SK-N-SH (cell line): ENCODE measurements around the gene SPINT1. TPM values are rescaled to one million over a fixed set of nuclear protein-coding genes. Genes with fewer than 3 reads are reported as not detected.
A peak's percentile ranks its signal among the peaks of the same experiment; 100 is the strongest.

Experiments used
- CTCF ChIA-PET: fragments of 300-600, 350-600 bp; formaldehyde crosslinking; extraction: SDS; loops from one replicate; lab custom pipeline; 2021; lab: Yijun Ruan, JAX
- POLR2A ChIA-PET: fragments of 350-600 bp; sonication (Branson Sonifier 250); formaldehyde crosslinking; extraction: SDS; loops from one replicate; lab custom pipeline; 2020; ENCODE audit warnings: antibody characterized with exemption, inconsistent platforms; lab: Yijun Ruan, JAX
- DNase-seq: peaks from one replicate; pipeline ENCODE4 v3.0.0; 2012
- H2AFZ ChIP-seq: fragments of 200-600 bp; sonication (generic); 2 replicates; pipeline ENCODE4 v1.8.1; 2016; ENCODE audit warnings: antibody characterized with exemption, mild to moderate bottlenecking, low read depth
- H3F3A ChIP-seq: fragments of 200-600 bp; sonication (generic); replicated peaks from 2 replicates; pipeline ENCODE3; 2016; ENCODE audit warnings: antibody characterized with exemption, mild to moderate bottlenecking; ENCODE audit not compliant: insufficient read depth
- H3K27ac ChIP-seq, 2 experiments: fragments of 200-500 bp in 1 of 2; fragments of 200-600 bp in 1 of 2; sonication (Bioruptor generic) in 1 of 2; sonication (generic), shearing (Covaris generic) in 1 of 2; 2 replicates each; pipeline versions ENCODE4 v1.5.1 to v1.6.1; 2014 to 2016; ENCODE audit warnings: low read depth in 2 of 2, inconsistent platforms in 1 of 2, low read length in 1 of 2, mild to moderate bottlenecking in 1 of 2, mixed read lengths in 1 of 2
- H3K27me3 ChIP-seq: fragments of 200-600 bp; sonication (generic), shearing (Covaris generic); 2 replicates; pipeline ENCODE4 v1.6.1; 2016; ENCODE audit warnings: mixed run types; ENCODE audit not compliant: insufficient read depth
- H3K36me3 ChIP-seq, 2 experiments: fragments of 200-500 bp in 1 of 2; fragments of 200-600 bp in 1 of 2; sonication (Bioruptor generic) in 1 of 2; sonication (generic) in 1 of 2; replicated peaks in 1 of 2; 2 replicates each; pipeline versions ENCODE3 to v1.5.1; 2014 to 2016; ENCODE audit warnings: low read length in 1 of 2, mild to moderate bottlenecking in 1 of 2; ENCODE audit not compliant: insufficient read depth in 2 of 2, control insufficient read depth in 1 of 2
- H3K4me1 ChIP-seq, 2 experiments: fragments of 200-500 bp in 1 of 2; fragments of 200-600 bp in 1 of 2; sonication (Bioruptor generic) in 1 of 2; sonication (generic), shearing (Covaris generic) in 1 of 2; 2 replicates each; pipeline versions ENCODE4 v1.5.1 to v1.6.1; 2014 to 2016; ENCODE audit warnings: low read depth in 1 of 2, low read length in 1 of 2, mixed run types in 1 of 2; ENCODE audit not compliant: insufficient read depth in 2 of 2, control insufficient read depth in 1 of 2
- H3K4me2 ChIP-seq: fragments of 200-600 bp; sonication (generic), shearing (Covaris generic); 2 replicates; pipeline ENCODE4 v1.6.1; 2017; ENCODE audit warnings: mixed run types
- H3K4me3 ChIP-seq, 2 experiments: fragments of 200-500 bp in 1 of 2; fragments of 200-600 bp in 1 of 2; sonication (Bioruptor generic) in 1 of 2; sonication (generic), shearing (Covaris generic) in 1 of 2; 2 replicates each; pipeline versions ENCODE4 v1.5.1 to v1.8.1; 2014 to 2016; ENCODE audit warnings: low read depth in 2 of 2, inconsistent platforms in 1 of 2, low read length in 1 of 2, mild to moderate bottlenecking in 1 of 2, mixed read lengths in 1 of 2, moderate library complexity in 1 of 2
- H3K79me2 ChIP-seq: fragments of 200-600 bp; sonication (generic); 2 replicates; pipeline ENCODE4 v1.8.1; 2017; ENCODE audit warnings: mild to moderate bottlenecking; ENCODE audit not compliant: insufficient read depth
- H3K9ac ChIP-seq: fragments of 200-600 bp; sonication (generic); 2 replicates; pipeline ENCODE4 v1.6.1; 2017; ENCODE audit warnings: mixed run types
- H3K9me2 ChIP-seq: fragments of 200-600 bp; sonication (generic); 2 replicates; pipeline ENCODE4 v1.6.1; 2017; ENCODE audit warnings: mixed run types
- H3K9me3 ChIP-seq: fragments of 200-600 bp; sonication (generic); 2 replicates; pipeline ENCODE4 v1.6.1; 2017; ENCODE audit warnings: mixed run types, mild to moderate bottlenecking, moderate library complexity
- H4K20me1 ChIP-seq: fragments of 200-600 bp; sonication (generic); 2 replicates; pipeline ENCODE4 v1.6.1; 2017; ENCODE audit warnings: mild to moderate bottlenecking, mixed run types; ENCODE audit not compliant: insufficient read depth
- CHD2 ChIP-seq: fragments of 150-350 bp; IDR thresholded peaks from 2 replicates; pipeline ENCODE4 v1.6.1; 2018; ENCODE audit warnings: low read length; ENCODE audit not compliant: partially characterized antibody
- ELF1 ChIP-seq: IDR thresholded peaks from 2 replicates; pipeline ENCODE4 v1.4.0; 2012
- FOSL2 ChIP-seq: IDR thresholded peaks from 2 replicates; pipeline ENCODE4 v1.4.0; 2012; ENCODE audit warnings: low read depth, mild to moderate bottlenecking, moderate library complexity, borderline replicate concordance
- FOXJ3 ChIP-seq: sonication (generic); formaldehyde crosslinking; IDR thresholded peaks from 2 replicates; pipeline ENCODE4 v1.5.1; 2020; ENCODE audit warnings: mild to moderate bottlenecking, missing genetic modification reagents
- FOXM1 ChIP-seq: IDR thresholded peaks from 2 replicates; pipeline ENCODE4 v1.4.0; 2012; ENCODE audit warnings: low read depth, mild to moderate bottlenecking
- GABPA ChIP-seq: IDR thresholded peaks from 2 replicates; pipeline ENCODE4 v1.4.0; 2012; ENCODE audit warnings: low read depth, mild to moderate bottlenecking
- GATA2 ChIP-seq: sonication (generic); formaldehyde crosslinking; IDR thresholded peaks from 2 replicates; pipeline ENCODE4 v1.5.0; 2020; ENCODE audit warnings: mild to moderate bottlenecking, missing genetic modification reagents
- MXI1 ChIP-seq: IDR thresholded peaks from 2 replicates; pipeline ENCODE4 v1.6.1; 2012; ENCODE audit warnings: mild to moderate bottlenecking, low read depth, low read length, improper control_type of control experiment
- NRF1 ChIP-seq: IDR thresholded peaks from 2 replicates; pipeline ENCODE4 v1.6.1; 2012; ENCODE audit warnings: low read depth, mild to moderate bottlenecking, low read length
- POLR2AphosphoS5 ChIP-seq: IDR thresholded peaks from 2 replicates; pipeline ENCODE4 v1.6.1; 2012; ENCODE audit warnings: low read depth, low read length
- TAF1 ChIP-seq: IDR thresholded peaks from 2 replicates; pipeline ENCODE4 v1.6.1; 2012; ENCODE audit warnings: low read depth, mild to moderate bottlenecking, low read length, moderate library complexity, borderline replicate concordance
- YY1 ChIP-seq: IDR thresholded peaks from 2 replicates; pipeline ENCODE4 v1.4.0; 2012; ENCODE audit warnings: low read depth, mild to moderate bottlenecking
- WGBS: methylation state at CpG from one replicate; pipeline ENCODE4 v1.1.6; 2017; ENCODE audit warnings: low lambda C conversion rate; 5-methylcytosine and 5-hydroxymethylcytosine counted together
- polyA plus RNA-seq, 3 experiments: library from polyadenylated mRNA; depleted of rRNA; stranded (reverse); fragments of >200 nt; gene quantifications; 2 replicates each; pipeline ENCODE4 v1.2.3, GENCODE V29; 2012
- TF ChIP-seq, protein P1 (sequence below): fragments of 150-350 bp; IDR thresholded peaks from 2 replicates; pipeline ENCODE4 v1.6.1; 2017; ENCODE audit warnings: antibody characterized with exemption, low read length, low read depth, borderline replicate concordance
- TF ChIP-seq, protein P2 (sequence below): fragments of 200-600 bp; sonication (generic); IDR thresholded peaks from 2 replicates; pipeline ENCODE4 v1.6.1; 2017; ENCODE audit warnings: antibody characterized with exemption, mild to moderate bottlenecking, moderate library complexity
- TF ChIP-seq, protein P3 (sequence below): IDR thresholded peaks from 2 replicates; pipeline ENCODE4 v1.4.0; 2012; ENCODE audit warnings: low read depth, borderline replicate concordance

The SPINT1 gene
- polyA plus RNA-seq, 1 of the 3 experiments (the other 2 are of a cell fraction), result 2.0 TPM

DNA sequence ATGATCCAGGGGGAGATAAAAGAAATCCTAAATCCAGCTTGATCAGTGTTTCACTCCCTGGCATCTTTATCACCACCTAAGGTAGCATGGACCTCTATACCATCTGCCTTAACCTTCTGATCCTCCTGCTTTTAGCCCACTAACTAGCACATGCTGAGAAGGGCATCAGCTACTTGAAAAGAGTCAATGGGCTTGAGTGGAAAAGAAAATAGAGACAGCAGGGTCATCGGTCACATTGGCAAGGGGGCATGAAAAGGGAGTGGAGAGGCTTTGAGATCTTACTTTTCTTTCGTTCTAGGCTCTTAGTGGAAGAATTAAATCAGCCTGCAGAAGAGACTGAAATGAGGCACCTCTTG is 37.2 kb upstream of the SPINT1 start:
- TF ChIP-seq MXI1 (peak; percentile 56; the same call in 1 of the 2 replicates), GATA2 (no peak), FOSL2 (no peak), TAF1 (0 out of 2 replicates have a peak, but pooled peaks have one; percentile 0)
- TF ChIP-seq, protein P1, sequence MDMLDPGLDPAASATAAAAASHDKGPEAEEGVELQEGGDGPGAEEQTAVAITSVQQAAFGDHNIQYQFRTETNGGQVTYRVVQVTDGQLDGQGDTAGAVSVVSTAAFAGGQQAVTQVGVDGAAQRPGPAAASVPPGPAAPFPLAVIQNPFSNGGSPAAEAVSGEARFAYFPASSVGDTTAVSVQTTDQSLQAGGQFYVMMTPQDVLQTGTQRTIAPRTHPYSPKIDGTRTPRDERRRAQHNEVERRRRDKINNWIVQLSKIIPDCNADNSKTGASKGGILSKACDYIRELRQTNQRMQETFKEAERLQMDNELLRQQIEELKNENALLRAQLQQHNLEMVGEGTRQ, result no peak
- Histone ChIP-seq H3K27me3 (no peaks in the 10 kb centered on the region), H3K27ac (peak overlapping the region; percentile 75 to 95; a peak in 3 of 4 replicates), H3K4me2 (peak overlapping the region; percentile 96), H3K9ac (peak overlapping the region; percentile 82), H3K36me3 (peaks cover 18 to 21% of the 10 kb centered on the region in 2 experiments), H3K9me2 (no peaks in the 10 kb centered on the region), H4K20me1 (no peaks in the 10 kb centered on the region), H3K9me3 (no peaks in the 10 kb centered on the region), H3F3A (no peaks in the 10 kb centered on the region), H3K79me2 (peaks cover 70% of the 10 kb centered on the region), H3K4me1 (peaks cover 4 to 15% of the 10 kb centered on the region in 2 experiments; a peak in 1 of 4 replicates), H3K4me3 (peak overlapping the region; percentile 94 to 98), H2AFZ (peak overlapping the region; percentile 99)
- WGBS, result 0% methylated on average over 2 of the region's 2 CpGs
- peak; percentile 30 for DNase-seq
- ChIA-PET CTCF (interaction anchor here (1.0 to 2.9 kb wide), 3 partner anchors 60 to 97 kb away, joined by 3 to 11 read pairs (median 6); no protein-coding TSS in a partner anchor), POLR2A (interaction anchor here (0.6 to 1.1 kb wide), 2 partner anchors 88 to 485 kb away, joined by 3 read pairs; partner anchors contain the start of gene VPS18)

- 0% methylated on average over 30 of the region's 64 CpGs for WGBS
Measured at GRCh38 chr15:40807028-40807887, 36.6 kb upstream of the SPINT1 start, which contains the start of the genes DNAJC17 and ZFYVE19. DNAJC17 (minus strand) TSS chr15:40807473; CDS start chr15:40807446, 27 bp downstream. ZFYVE19 (plus strand) TSS chr15:40807089; CDS start chr15:40807590, 501 bp downstream.

More at GRCh38 chr15:40807028-40807887, 36.6 kb upstream of the SPINT1 start, which contains the start of the genes DNAJC17 and ZFYVE19:
- ChIA-PET POLR2A (interaction anchor here (0.6 to 1.1 kb wide), 3 partner anchors 25 to 484 kb away, joined by 3 read pairs; partner anchors contain the start of gene VPS18), CTCF (interaction anchor here (0.5 to 2.9 kb wide), 6 partner anchors 25 to 128 kb away, joined by 3 to 11 read pairs (median 4); no protein-coding TSS in a partner anchor)
- DNase-seq, result peak; percentile 92
- Histone ChIP-seq H3F3A (no peaks in the 10 kb centered on the region), H3K9me3 (no peaks in the 10 kb centered on the region), H3K27me3 (no peaks in the 10 kb centered on the region), H3K4me2 (peak within 1 kb of the TSS; percentile 96), H3K9me2 (no peaks in the 10 kb centered on the region), H2AFZ (peak within 1 kb of the TSS; percentile 99), H3K9ac (peak within 1 kb of the TSS; percentile 82), H3K4me3 (peak within 1 kb of the TSS; percentile 94 to 98), H3K79me2 (peaks cover 63% of the 10 kb centered on the region), H3K36me3 (peaks cover 18 to 23% of the 10 kb centered on the region in 2 experiments), H3K4me1 (peaks cover 4 to 15% of the 10 kb centered on the region in 2 experiments; a peak in 1 of 4 replicates), H3K27ac (peak within 1 kb of the TSS; percentile 75 to 95), H4K20me1 (no peaks in the 10 kb centered on the region)
- TF ChIP-seq CHD2, result peak; percentile 87
- no peak for TF ChIP-seq FOXJ3
- peak; percentile 55; the same call in 1 of the 2 replicates for TF ChIP-seq MXI1
- TF ChIP-seq NRF1, result peak; percentile 77
- TF ChIP-seq ELF1, result peak; percentile 85
- TF ChIP-seq, protein P2, sequence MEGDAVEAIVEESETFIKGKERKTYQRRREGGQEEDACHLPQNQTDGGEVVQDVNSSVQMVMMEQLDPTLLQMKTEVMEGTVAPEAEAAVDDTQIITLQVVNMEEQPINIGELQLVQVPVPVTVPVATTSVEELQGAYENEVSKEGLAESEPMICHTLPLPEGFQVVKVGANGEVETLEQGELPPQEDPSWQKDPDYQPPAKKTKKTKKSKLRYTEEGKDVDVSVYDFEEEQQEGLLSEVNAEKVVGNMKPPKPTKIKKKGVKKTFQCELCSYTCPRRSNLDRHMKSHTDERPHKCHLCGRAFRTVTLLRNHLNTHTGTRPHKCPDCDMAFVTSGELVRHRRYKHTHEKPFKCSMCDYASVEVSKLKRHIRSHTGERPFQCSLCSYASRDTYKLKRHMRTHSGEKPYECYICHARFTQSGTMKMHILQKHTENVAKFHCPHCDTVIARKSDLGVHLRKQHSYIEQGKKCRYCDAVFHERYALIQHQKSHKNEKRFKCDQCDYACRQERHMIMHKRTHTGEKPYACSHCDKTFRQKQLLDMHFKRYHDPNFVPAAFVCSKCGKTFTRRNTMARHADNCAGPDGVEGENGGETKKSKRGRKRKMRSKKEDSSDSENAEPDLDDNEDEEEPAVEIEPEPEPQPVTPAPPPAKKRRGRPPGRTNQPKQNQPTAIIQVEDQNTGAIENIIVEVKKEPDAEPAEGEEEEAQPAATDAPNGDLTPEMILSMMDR, result no peak
- peak; percentile 84 for TF ChIP-seq YY1
- no peak for TF ChIP-seq FOXM1
- TF ChIP-seq GABPA, result peak; percentile 42; the same call in 1 of the 2 replicates
- TF ChIP-seq, protein P3, sequence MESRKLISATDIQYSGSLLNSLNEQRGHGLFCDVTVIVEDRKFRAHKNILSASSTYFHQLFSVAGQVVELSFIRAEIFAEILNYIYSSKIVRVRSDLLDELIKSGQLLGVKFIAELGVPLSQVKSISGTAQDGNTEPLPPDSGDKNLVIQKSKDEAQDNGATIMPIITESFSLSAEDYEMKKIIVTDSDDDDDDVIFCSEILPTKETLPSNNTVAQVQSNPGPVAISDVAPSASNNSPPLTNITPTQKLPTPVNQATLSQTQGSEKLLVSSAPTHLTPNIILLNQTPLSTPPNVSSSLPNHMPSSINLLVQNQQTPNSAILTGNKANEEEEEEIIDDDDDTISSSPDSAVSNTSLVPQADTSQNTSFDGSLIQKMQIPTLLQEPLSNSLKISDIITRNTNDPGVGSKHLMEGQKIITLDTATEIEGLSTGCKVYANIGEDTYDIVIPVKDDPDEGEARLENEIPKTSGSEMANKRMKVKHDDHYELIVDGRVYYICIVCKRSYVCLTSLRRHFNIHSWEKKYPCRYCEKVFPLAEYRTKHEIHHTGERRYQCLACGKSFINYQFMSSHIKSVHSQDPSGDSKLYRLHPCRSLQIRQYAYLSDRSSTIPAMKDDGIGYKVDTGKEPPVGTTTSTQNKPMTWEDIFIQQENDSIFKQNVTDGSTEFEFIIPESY, result peak; percentile 72; the same call in 1 of the 2 replicates
- TF ChIP-seq POLR2AphosphoS5, result peak; percentile 63; the same call in 1 of the 2 replicates
